ENCODE data around the gene CYP24A1. TPM values are rescaled to one million over a fixed set of nuclear protein-coding genes. Genes with fewer than 3 reads are reported as not detected.
"Not testable (repeated sequence)": the region's sequence is repeated elsewhere in the genome, so short reads cannot be mapped to it uniquely, and the experiment has no call there.

Gene CYP24A1
- total RNA-seq, 6 experiments from 2014 or later = not detected

- 58% methylated on average over 3 of the region's 3 CpGs for WGBS (ENCODE audit: insufficient coverage, low coverage, low lambda C conversion rate, missing lambda C conversion rate)
- no peaks in the 10 kb centered on the region for H3K27me3 ChIP-seq
Observed at GRCh38 chr20:54126806-54127655, 46.8 kb downstream of the CYP24A1 start.

GRCh38 chr20:54126328-54126727 lies 47.5 kb downstream of the CYP24A1 start:
- H3K4me3 ChIP-seq; intact Hi-C loops (cut with DNase I); H3K4me1 ChIP-seq; H3K36me3 ChIP-seq; ATAC-seq; DNase-seq; H3K9me3 ChIP-seq; H3K27ac ChIP-seq; H3K27me3 ChIP-seq: not testable (repeated sequence)
- 85% methylated on average over 7 of the region's 12 CpGs for WGBS (ENCODE audit: insufficient coverage, low coverage, low lambda C conversion rate, missing lambda C conversion rate)

More at GRCh38 chr20:54126806-54127655, 46.8 kb downstream of the CYP24A1 start:
- intact Hi-C loops (cut with DNase I) = no loop called here
- no peak for DNase-seq
- H3K4me3 ChIP-seq = no peak overlapping the region
- no peaks in the 10 kb centered on the region for H3K36me3 ChIP-seq
- no peak for TF ChIP-seq POLR2A (IDR thresholded peaks at IDR 0.05)
- TF ChIP-seq, protein P1, sequence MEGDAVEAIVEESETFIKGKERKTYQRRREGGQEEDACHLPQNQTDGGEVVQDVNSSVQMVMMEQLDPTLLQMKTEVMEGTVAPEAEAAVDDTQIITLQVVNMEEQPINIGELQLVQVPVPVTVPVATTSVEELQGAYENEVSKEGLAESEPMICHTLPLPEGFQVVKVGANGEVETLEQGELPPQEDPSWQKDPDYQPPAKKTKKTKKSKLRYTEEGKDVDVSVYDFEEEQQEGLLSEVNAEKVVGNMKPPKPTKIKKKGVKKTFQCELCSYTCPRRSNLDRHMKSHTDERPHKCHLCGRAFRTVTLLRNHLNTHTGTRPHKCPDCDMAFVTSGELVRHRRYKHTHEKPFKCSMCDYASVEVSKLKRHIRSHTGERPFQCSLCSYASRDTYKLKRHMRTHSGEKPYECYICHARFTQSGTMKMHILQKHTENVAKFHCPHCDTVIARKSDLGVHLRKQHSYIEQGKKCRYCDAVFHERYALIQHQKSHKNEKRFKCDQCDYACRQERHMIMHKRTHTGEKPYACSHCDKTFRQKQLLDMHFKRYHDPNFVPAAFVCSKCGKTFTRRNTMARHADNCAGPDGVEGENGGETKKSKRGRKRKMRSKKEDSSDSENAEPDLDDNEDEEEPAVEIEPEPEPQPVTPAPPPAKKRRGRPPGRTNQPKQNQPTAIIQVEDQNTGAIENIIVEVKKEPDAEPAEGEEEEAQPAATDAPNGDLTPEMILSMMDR (IDR thresholded peaks at IDR 0.05) = no peak
- H3K9me3 ChIP-seq = no peaks in the 10 kb centered on the region
- H3K4me1 ChIP-seq = no peaks in the 10 kb centered on the region
- no peak overlapping the region for H3K27ac ChIP-seq
- no peak for ATAC-seq

DNA sequence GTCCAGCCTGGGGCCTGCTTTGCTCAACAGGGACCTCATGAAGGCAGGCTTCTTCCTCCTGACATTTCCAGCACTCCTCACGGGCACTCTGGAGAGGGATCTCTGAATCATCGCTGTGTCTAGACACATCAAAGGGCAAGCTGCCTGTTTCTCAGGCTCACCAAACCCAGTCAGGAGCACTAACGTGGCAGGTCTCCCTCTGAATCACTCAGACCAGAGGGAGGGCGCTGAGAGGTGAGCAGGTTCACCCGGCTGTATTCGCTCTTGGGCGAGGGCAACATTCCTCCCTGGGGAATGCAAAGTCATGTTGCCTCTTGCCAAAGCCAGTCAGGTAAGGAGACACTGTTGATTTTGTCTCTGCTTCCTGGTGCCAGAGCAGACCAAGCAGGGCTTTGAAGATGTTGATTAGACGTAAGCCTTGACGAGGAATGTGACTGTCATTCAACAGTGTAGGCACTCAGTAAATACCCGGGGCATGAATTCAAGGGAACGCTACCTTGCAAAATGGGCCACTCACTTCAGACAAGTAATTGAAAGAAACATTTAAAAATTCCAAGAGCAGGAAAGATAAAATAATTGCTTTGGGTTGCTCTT lies 50.1 kb downstream of the CYP24A1 start:
- DNase-seq = peak in 2 of 3 donors; percentile 44 to 62
- no peaks in the 10 kb centered on the region for H3K27me3 ChIP-seq
- no peaks in the 10 kb centered on the region for H3K9me3 ChIP-seq
- intact Hi-C loops (cut with DNase I) = no loop called here
- H3K4me1 ChIP-seq = no peaks in the 10 kb centered on the region
- TF ChIP-seq, protein P1 (IDR thresholded peaks at IDR 0.05) = no peak
- no peak for TF ChIP-seq POLR2A (IDR thresholded peaks at IDR 0.05)
- H3K27ac ChIP-seq = peak overlapping the region in 1 of 3 donors; percentile 1
- WGBS (ENCODE audit: insufficient coverage, low coverage, low lambda C conversion rate, missing lambda C conversion rate) = 70% methylated on average over 4 of the region's 11 CpGs
- ATAC-seq = peak; percentile 42 to 92 (median 78)
- no peak overlapping the region for H3K4me3 ChIP-seq
- no peaks in the 10 kb centered on the region for H3K36me3 ChIP-seq

GRCh38 chr20:54122681-54123586 lies 50.9 kb downstream of the CYP24A1 start:
- Histone ChIP-seq H3K36me3 (no peaks in the 10 kb centered on the region), H3K4me3 (no peak overlapping the region), H3K27ac (peak overlapping the region in 1 of 3 donors; percentile 1), H3K27me3 (no peaks in the 10 kb centered on the region), H3K9me3 (no peaks in the 10 kb centered on the region), H3K4me1 (no peaks in the 10 kb centered on the region)
- WGBS (ENCODE audit: insufficient coverage, low coverage, low lambda C conversion rate, missing lambda C conversion rate) = 72% methylated on average over 10 of the region's 10 CpGs
- DNase-seq (no peak), ATAC-seq (no peak)
- intact Hi-C loops (cut with DNase I) = no loop called here
- TF ChIP-seq POLR2A (IDR thresholded peaks at IDR 0.05) = no peak
- TF ChIP-seq, protein P1 (IDR thresholded peaks at IDR 0.05) = no peak
